Esophagus squamous epithelium (tissue), 5 donors: Measurements from ENCODE around the gene LRRC45. TPM values are rescaled to one million over a fixed set of nuclear protein-coding genes. Genes with fewer than 3 reads are reported as not detected.

Experiments used
- DNase-seq: peaks from one replicate; lab custom pipeline; 2025; lab: John Stamatoyannopoulos, UW
- H3K27ac ChIP-seq, 4 donors: fragments of 200-600 bp; sonication (generic); one replicate each; pipeline ENCODE4 v1.5.1; 2016 to 2019; ENCODE audit warnings: mild to moderate bottlenecking in 1 of 4
- H3K27me3 ChIP-seq, 4 donors: fragments of 200-600 bp; sonication (generic); 1 replicate in 3 of 4; 2 replicates in 1 of 4; pipeline versions ENCODE4 v1.5.1 to v1.6.0; 2017 to 2021; ENCODE audit warnings: antibody characterized with exemption in 1 of 4
- H3K36me3 ChIP-seq, 3 donors: fragments of 200-600 bp; sonication (generic); one replicate each; pipeline ENCODE4 v1.5.1; 2016 to 2019
- H3K4me1 ChIP-seq, 3 donors: fragments of 200-600 bp; sonication (generic); one replicate each; pipeline ENCODE4 v1.5.1; 2017 to 2019
- H3K4me3 ChIP-seq, 4 donors: fragments of 200-600 bp; sonication (generic); 1 replicate in 3 of 4; 2 replicates in 1 of 4; pipeline ENCODE4 v1.5.1; 2016 to 2019; ENCODE audit warnings: mild to moderate bottlenecking in 2 of 4, moderate library complexity in 1 of 4
- H3K9me3 ChIP-seq, 3 donors: fragments of 200-600 bp; sonication (generic); one replicate each; pipeline ENCODE4 v1.5.1; 2016 to 2019
- POLR2A ChIP-seq, 4 donors: fragments of 450-650 bp; IDR thresholded peaks; one replicate each; pipeline ENCODE4 v1.6.1; 2017; ENCODE audit warnings: antibody characterized with exemption in 4 of 4, mild to moderate bottlenecking in 4 of 4, moderate library complexity in 3 of 4
- whole genome bisulfite sequencing, 2 donors: methylation state at CpG; one replicate each; pipeline ENCODE4 v1.1.5; 2018; 5-methylcytosine and 5-hydroxymethylcytosine counted together
- intact Hi-C: fragments of 100-400 bp; cut with DNase I; formaldehyde crosslinking; loops from one replicate; pipeline ENCODE4 v1.15.0; 2022
- total RNA-seq, 4 donors: library from RNA; depleted of rRNA; stranded (reverse); fragments of >200 nt; gene quantifications; one replicate each; pipeline ENCODE4 v1.1.0, GENCODE V29; 2016
- TF ChIP-seq, protein P1 (sequence below), 6 experiments: fragments of 450-650 bp in 4 of 6; fragments of 200-600 bp in 2 of 6; sonication (generic) in 2 of 6; IDR thresholded peaks; one replicate each; pipeline ENCODE4 v1.5.1; 2016 to 2019; ENCODE audit warnings: antibody characterized with exemption in 6 of 6, mild to moderate bottlenecking in 4 of 6, moderate library complexity in 4 of 6
- donor health status: DM: yes; HTN: yes; CAD: no.

The LRRC45 gene
- total RNA-seq, 4 donors from 2014 or later: 9.7 to 21.2 (median 18.3) TPM

DNA sequence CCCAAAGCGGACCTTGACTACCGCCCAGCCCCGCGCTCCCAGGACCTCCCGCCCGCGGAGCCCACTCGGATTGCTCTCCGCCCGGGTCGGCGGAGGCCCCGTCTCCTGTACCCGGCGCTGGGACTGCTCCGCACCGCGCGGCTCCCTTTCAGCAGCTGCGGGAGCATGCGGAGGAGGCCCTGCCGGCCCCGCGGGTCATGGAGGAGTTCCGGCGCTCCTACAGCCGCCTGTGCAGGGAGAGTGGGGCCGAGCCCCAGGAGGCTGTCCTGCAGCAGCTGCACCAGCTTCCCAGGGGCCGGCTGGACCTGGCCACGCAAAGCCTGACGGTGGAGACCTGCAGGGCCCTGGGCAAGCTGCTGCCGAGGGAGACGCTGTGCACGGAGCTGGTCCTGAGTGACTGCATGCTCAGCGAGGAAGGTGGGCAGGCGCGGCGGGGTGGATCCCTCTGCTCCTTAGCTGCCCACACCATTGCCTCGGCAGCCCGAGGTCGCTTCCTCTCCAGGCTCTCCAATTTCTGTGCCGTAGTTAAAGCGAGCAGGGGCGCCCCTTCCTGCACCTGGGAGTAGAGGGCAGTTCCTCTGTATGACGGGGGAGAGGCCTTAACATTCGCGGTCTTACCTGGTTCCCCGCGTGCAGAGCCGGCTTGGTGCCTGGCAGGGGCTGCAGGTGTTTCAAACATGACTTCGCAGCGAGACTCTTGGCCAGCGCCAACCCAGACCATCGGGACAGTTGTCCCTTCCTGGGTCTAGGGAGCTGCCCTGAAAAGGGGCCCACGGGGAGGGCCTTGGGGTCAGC lies 539 bp downstream of the LRRC45 start:
- no peak for DNase-seq
- peak overlapping the region; percentile 37 to 71 (median 57) for H3K27ac ChIP-seq
- 3% methylated on average over 28 of the region's 55 CpGs; no CpG with 5 or more reads in 1 of the 2 donors for WGBS, 2 donors

DNA sequence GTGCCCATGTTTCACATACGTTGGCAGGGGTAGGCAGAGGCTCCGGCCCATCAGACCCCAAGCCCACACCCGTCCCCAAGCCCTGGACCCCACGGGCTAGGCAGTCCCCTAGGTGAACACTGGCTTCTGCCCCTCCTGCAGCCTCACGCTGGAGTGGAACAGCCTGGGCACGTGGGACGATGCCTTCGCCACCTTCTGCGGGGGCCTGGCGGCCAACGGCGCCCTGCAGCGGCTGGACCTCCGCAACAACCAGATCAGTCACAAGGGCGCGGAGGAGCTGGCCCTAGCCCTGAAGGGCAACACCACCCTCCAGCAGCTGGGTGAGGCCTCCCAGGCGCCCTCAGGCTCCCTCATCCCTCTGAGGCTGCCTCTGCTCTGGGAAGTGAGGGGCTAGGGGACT lies 1.8 kb downstream of the LRRC45 start:
- no peak overlapping the region for H3K27ac ChIP-seq
- H3K9me3 ChIP-seq: no peaks in the 10 kb centered on the region
- peaks cover 0 to 13% (median 0%) of the 10 kb centered on the region in 3 donors for H3K36me3 ChIP-seq
- no peak for DNase-seq
- WGBS, 2 donors: no CpG with 5 or more reads among the region's 17 CpGs
- TF ChIP-seq POLR2A (IDR thresholded peaks at IDR 0.05): no peak
- TF ChIP-seq, protein P1, sequence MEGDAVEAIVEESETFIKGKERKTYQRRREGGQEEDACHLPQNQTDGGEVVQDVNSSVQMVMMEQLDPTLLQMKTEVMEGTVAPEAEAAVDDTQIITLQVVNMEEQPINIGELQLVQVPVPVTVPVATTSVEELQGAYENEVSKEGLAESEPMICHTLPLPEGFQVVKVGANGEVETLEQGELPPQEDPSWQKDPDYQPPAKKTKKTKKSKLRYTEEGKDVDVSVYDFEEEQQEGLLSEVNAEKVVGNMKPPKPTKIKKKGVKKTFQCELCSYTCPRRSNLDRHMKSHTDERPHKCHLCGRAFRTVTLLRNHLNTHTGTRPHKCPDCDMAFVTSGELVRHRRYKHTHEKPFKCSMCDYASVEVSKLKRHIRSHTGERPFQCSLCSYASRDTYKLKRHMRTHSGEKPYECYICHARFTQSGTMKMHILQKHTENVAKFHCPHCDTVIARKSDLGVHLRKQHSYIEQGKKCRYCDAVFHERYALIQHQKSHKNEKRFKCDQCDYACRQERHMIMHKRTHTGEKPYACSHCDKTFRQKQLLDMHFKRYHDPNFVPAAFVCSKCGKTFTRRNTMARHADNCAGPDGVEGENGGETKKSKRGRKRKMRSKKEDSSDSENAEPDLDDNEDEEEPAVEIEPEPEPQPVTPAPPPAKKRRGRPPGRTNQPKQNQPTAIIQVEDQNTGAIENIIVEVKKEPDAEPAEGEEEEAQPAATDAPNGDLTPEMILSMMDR (IDR thresholded peaks at IDR 0.05): no peak
- H3K4me1 ChIP-seq: peaks cover 28 to 50% (median 33%) of the 10 kb centered on the region in 3 donors
- no peak overlapping the region for H3K4me3 ChIP-seq
- H3K27me3 ChIP-seq: no peaks in the 10 kb centered on the region
- intact Hi-C loops: no loop called here

More for the DNA sequence above, 539 bp downstream of the LRRC45 start:
- Histone ChIP-seq H3K9me3 (no peaks in the 10 kb centered on the region), H3K4me1 (peaks cover 25 to 52% (median 30%) of the 10 kb centered on the region in 3 donors), H3K4me3 (peak overlapping the region; percentile 62 to 97 (median 82)), H3K36me3 (peaks cover 0 to 20% (median 0%) of the 10 kb centered on the region in 3 donors), H3K27me3 (no peaks in the 10 kb centered on the region)
- intact Hi-C loops: loop anchor here (2.0 kb wide), 1 partner anchor 65 kb away; no protein-coding TSS in a partner anchor
- TF ChIP-seq, protein P1 (IDR thresholded peaks at IDR 0.05): no peak
- no peak for TF ChIP-seq POLR2A (IDR thresholded peaks at IDR 0.05)

DNA sequence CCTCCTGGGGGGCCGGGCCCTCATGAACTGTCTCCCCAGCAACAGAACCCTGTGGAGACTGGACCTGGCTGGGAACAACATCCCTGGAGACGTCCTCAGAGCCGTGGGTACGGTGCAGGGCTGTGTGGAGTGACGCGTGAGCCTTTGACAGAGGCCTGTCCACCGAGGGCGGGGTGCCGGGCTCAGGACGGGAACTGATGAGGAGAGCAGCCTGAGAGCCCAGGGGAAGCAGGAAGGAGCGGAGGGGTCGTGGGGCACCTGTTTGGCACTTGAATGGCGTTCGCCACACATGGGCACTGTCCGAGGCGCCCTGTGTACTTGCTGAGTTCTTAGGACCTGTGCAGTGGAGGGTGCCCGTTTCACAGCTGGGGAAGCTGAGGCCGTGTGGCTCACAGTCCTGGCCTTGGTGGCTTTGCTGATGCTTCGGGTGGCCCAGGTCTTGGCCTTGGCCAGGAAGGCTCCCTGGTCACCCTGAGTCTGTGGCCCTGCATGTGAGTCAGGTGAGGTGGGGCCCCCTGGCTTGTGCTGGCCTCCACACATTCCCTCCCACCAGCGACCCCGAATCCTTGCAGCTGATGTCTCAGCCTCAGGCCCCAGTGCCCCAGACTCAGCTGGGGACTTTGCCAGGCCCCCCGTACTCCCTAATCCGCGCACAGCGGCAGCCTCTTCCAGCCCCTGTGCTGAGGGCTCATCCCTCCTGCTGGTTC lies 2.4 kb downstream of the LRRC45 start:
- peaks cover 34 to 50% (median 39%) of the 10 kb centered on the region in 3 donors for H3K4me1 ChIP-seq
- DNase-seq: no peak
- no peak overlapping the region for H3K4me3 ChIP-seq
- peaks cover 0 to 13% (median 0%) of the 10 kb centered on the region in 3 donors for H3K36me3 ChIP-seq
- TF ChIP-seq, protein P1 (IDR thresholded peaks at IDR 0.05): no peak
- no peak for TF ChIP-seq POLR2A (IDR thresholded peaks at IDR 0.05)
- no peaks in the 10 kb centered on the region for H3K9me3 ChIP-seq
- no peak overlapping the region for H3K27ac ChIP-seq
- WGBS, 2 donors: 90 to 96% methylated on average over 7 to 10 of the region's 25 CpGs
- H3K27me3 ChIP-seq: no peaks in the 10 kb centered on the region
- intact Hi-C loops: no loop called here

DNA sequence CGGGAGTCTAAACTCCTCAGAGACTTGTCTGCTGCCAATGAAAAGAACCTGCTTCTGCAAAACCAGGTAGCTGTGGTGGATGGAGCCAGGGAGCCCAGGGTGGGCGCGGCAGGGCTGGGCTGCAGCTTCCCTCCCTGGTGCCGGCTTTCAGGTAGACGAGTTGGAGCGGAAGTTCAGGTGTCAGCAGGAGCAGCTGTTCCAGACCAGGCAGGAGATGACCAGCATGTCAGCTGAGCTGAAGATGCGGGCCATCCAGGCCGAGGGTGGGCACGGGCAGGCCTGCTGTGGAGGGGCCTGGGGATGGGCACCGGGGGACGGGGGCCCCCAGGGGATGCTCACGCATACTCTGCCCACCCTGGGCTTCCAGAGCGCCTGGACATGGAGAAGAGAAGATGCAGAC lies 5.1 kb downstream of the LRRC45 start:
- H3K4me3 ChIP-seq: no peak overlapping the region
- peaks cover 27 to 52% (median 30%) of the 10 kb centered on the region in 3 donors for H3K4me1 ChIP-seq
- intact Hi-C loops: no loop called here
- WGBS, 2 donors: 100% methylated on average over 3 of the region's 13 CpGs; no CpG with 5 or more reads in 1 of the 2 donors
- DNase-seq: no peak
- peaks cover 0 to 7% (median 0%) of the 10 kb centered on the region in 4 donors for H3K27me3 ChIP-seq
- TF ChIP-seq, protein P1 (IDR thresholded peaks at IDR 0.05): no peak
- no peak for TF ChIP-seq POLR2A (IDR thresholded peaks at IDR 0.05)
- no peak overlapping the region for H3K27ac ChIP-seq
- H3K9me3 ChIP-seq: no peaks in the 10 kb centered on the region
- peaks cover 0 to 13% (median 0%) of the 10 kb centered on the region in 3 donors for H3K36me3 ChIP-seq
